ENCODE results near the gene TCF7L2.

Gene TCF7L2

DNA sequence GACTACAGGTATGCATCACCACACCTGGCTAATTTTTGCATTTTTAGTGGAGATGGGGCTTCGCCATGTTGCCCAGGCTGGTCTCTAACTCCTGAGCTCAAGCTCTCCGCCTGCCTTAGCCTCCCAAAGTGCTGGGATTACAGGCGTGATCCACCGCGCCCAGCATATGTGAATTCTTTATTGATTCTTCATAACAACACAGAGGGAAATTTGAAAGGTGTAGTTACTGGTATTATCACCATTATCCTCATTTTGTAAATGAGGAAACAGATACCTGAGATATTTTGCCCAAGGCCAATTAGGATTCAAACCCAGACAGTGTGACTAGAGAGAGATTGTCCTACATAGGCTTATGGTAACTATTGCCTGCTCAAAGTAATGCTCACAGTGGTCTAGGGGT, 22.6 kb downstream of the TCF7L2 start:
- Mint-ChIP-seq H3K9me3 (no peaks in the 10 kb centered on the region), H3K27me3 (peaks cover 11% of the 10 kb centered on the region)

DNA sequence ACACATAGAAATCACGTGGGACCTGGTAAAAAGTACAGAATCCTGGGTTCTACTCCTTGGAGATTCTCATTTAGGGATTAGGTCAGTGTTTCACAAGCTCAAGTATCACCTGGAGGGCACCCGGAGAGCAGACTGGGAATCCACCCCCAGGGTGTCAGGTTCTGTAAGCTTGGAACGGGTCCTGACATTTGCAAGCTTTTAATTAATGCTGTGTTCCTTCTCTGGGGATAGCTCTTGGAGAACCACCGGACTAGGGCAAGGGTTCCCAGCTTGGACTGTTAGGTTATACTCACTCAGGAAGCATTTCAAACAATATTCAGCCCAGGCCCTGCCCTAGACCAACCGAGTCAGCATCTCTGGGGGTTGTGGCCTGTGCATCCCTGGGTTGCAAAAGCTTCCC, 23.0 kb downstream of the TCF7L2 start:
- H3K4me3 Mint-ChIP-seq = no peak overlapping the region
- H3K27ac Mint-ChIP-seq = no peak overlapping the region
- H3K27me3 Mint-ChIP-seq = peaks cover 14% of the 10 kb centered on the region
- no peaks in the 10 kb centered on the region for H3K9me3 Mint-ChIP-seq
- no peaks in the 10 kb centered on the region for H3K36me3 Mint-ChIP-seq
- no peaks in the 10 kb centered on the region for H3K4me1 Mint-ChIP-seq

More for the DNA sequence above, 22.6 kb downstream of the TCF7L2 start:
- Mint-ChIP-seq H3K4me3 (no peak overlapping the region), H3K27ac (no peak overlapping the region), H3K36me3 (no peaks in the 10 kb centered on the region), H3K4me1 (no peaks in the 10 kb centered on the region)

- Mint-ChIP-seq H3K36me3 (no peaks in the 10 kb centered on the region), H3K9me3 (no peaks in the 10 kb centered on the region), H3K27me3 (peaks cover 17% of the 10 kb centered on the region), H3K27ac (no peak overlapping the region), H3K4me3 (no peak overlapping the region), H3K4me1 (no peaks in the 10 kb centered on the region)
Measured at GRCh38 chr10:112973805-112974204, 23.8 kb downstream of the TCF7L2 start.

DNA sequence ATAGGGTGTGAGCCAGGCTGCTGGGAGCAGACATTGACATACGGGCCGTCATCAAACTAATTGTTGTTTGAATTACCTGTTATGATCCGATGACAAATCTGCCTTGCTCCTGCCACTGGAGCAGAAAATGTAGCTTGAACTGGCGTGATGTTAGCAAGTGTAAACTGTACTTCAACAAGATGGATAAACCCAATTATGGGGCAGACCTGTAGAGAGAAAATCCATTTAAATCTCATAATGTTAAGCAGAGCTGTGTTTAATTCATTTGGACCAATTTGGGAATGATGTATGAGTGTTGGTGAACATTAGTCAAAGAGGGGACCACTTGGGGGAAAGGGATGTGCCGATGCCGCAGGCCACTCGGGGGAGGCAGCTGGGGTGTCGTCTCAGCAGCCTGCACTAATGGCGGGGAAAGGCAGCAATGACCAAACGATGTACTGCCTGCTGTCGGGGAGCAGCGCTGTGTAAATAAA, 27.4 kb downstream of the TCF7L2 start:
- no peak overlapping the region for H3K4me3 Mint-ChIP-seq
- H3K27me3 Mint-ChIP-seq = peaks cover 28% of the 10 kb centered on the region
- no peak overlapping the region for H3K27ac Mint-ChIP-seq
- peaks cover 2% of the 10 kb centered on the region for H3K36me3 Mint-ChIP-seq
- H3K9me3 Mint-ChIP-seq = no peaks in the 10 kb centered on the region
- peaks cover 13% of the 10 kb centered on the region for H3K4me1 Mint-ChIP-seq

DNA sequence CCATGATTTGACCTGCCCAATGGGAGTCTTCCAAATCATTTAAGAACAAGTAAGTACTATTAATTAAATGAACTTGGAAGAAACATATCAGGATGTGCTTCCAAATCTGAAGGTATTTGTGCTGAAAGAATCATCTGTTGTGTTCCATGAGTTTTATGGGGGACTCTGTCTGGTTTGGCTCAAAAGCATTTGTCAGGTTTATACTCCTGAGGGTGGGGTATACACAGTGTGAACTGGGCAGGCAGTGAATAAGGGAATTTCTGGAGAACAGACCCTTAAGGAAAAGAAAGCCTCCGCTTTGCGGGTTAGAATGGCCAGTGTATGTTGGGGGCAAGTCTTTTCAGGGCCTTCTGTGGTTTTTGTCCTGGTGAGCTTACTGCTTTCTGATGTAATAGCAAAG, 29.9 kb downstream of the TCF7L2 start:
- Mint-ChIP-seq H3K4me3 (no peak overlapping the region), H3K36me3 (peaks cover 2% of the 10 kb centered on the region), H3K27ac (no peak overlapping the region), H3K4me1 (peaks cover 13% of the 10 kb centered on the region), H3K27me3 (peaks cover 34% of the 10 kb centered on the region), H3K9me3 (no peaks in the 10 kb centered on the region)

DNA sequence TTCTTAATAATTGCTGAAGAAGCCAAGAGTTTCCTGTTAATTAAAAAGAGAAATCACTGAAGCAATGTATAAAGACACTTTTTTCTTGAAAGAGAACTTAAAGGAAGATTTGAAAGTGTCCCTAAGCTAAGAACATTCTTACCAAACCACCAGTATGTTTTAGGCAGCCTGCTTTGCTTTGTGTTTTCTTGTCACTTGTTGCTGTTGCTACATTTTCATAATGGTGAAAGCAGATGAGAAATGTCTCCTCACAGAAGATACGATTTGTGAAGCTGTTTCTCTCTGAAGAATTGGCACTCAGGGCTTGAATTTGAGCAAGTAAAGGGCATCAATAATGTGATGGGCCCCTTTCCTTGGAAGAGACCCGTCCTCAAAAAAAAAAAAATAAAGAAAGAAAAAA, 30.9 kb downstream of the TCF7L2 start:
- H3K36me3 Mint-ChIP-seq = peaks cover 2% of the 10 kb centered on the region

DNA sequence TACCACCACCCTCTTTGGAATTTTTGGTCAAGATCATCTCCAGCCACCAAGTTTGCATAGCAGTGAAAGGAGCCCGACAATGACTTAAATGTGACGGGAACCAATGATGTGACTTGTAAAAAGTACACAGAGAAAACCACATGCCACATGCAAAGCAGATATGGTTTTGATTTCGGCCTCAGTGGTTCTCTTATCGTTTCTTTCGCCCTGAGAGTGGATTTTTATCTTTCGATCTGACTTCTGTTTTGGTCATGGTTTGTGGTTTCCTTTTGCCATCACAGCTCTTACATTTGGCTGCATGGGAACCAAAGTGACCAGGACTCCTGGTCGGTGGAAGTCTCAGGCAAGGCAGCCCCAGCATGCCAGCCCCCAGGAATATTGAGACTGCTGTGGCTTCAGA, 31.5 kb downstream of the TCF7L2 start:
- Mint-ChIP-seq H3K9me3 (no peaks in the 10 kb centered on the region), H3K27me3 (peaks cover 44% of the 10 kb centered on the region), H3K4me1 (peaks cover 25% of the 10 kb centered on the region), H3K27ac (no peak overlapping the region), H3K36me3 (peaks cover 2% of the 10 kb centered on the region), H3K4me3 (no peak overlapping the region)

More for the DNA sequence above, 30.9 kb downstream of the TCF7L2 start:
- Mint-ChIP-seq H3K27ac (no peak overlapping the region), H3K4me1 (peaks cover 19% of the 10 kb centered on the region), H3K4me3 (no peak overlapping the region), H3K9me3 (no peaks in the 10 kb centered on the region), H3K27me3 (peaks cover 42% of the 10 kb centered on the region)

GRCh38 chr10:112983444-112984056, 33.5 kb downstream of the TCF7L2 start:
- H3K27me3 Mint-ChIP-seq = peaks cover 45% of the 10 kb centered on the region
- H3K36me3 Mint-ChIP-seq = peaks cover 4% of the 10 kb centered on the region
- H3K27ac Mint-ChIP-seq = no peak overlapping the region
- H3K9me3 Mint-ChIP-seq = no peaks in the 10 kb centered on the region
- H3K4me3 Mint-ChIP-seq = no peak overlapping the region
- peaks cover 31% of the 10 kb centered on the region for H3K4me1 Mint-ChIP-seq

DNA sequence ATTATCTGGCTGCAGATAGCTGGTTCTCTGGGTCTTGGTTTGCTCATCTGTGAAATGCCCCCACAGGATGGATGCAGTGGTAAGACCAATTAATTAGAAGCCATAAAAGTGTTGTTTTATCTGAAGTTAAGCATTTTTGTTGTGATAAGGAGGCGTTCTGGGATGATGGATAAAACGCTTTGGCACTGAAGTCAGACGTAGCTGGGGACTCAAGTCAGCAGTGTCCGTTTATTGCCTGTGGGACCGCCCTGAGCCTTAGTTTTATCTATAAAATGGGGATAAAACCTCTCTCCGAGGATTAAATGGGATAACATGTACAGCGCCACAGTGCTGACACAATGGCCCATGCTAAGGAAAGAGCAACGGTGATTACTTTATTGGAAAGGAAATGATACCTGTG, 34.7 kb downstream of the TCF7L2 start:
- Mint-ChIP-seq H3K9me3 (no peaks in the 10 kb centered on the region), H3K27ac (no peak overlapping the region), H3K4me3 (no peak overlapping the region), H3K27me3 (peaks cover 46% of the 10 kb centered on the region), H3K36me3 (peaks cover 2% of the 10 kb centered on the region), H3K4me1 (peaks cover 31% of the 10 kb centered on the region)

- Mint-ChIP-seq H3K4me1 (peaks cover 31% of the 10 kb centered on the region), H3K27me3 (peaks cover 43% of the 10 kb centered on the region), H3K27ac (no peak overlapping the region), H3K9me3 (no peaks in the 10 kb centered on the region), H3K36me3 (peaks cover 2% of the 10 kb centered on the region), H3K4me3 (no peak overlapping the region)
Measured at GRCh38 chr10:112985690-112986543, 35.9 kb downstream of the TCF7L2 start.

DNA sequence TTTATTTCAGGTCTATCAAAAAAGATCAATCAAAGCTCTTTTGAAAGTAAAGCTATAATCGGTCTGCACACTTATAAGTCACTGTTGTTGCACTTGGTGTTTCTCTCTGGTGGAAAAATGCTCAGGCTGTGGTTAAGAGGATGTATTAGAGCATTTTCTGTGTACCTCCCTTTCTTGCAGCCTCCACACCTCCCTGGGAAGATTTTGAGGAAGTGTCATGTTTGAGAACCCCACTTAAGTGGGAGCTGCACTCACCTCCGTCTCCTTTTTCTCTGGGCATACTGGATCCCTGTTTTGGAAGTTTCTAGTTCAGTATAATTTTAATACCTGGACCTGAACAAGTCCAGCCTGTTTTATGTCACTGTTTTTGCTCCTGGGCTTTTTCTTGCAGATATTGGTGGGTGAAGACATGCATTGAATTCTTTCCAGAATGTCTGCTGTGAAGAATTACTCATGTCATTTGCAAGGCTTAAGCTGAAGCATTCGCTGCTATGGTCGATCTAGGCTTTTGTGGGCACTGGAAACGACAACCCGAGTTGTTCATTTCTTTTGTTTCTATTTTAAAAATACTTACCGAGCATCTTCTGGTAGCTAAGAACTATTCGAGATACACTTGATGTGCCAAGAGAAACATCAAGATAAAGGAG, 36.6 kb downstream of the TCF7L2 start:
- Mint-ChIP-seq H3K27me3 (peaks cover 40% of the 10 kb centered on the region), H3K36me3 (peaks cover 2% of the 10 kb centered on the region), H3K27ac (no peak overlapping the region), H3K4me1 (peaks cover 23% of the 10 kb centered on the region), H3K9me3 (no peaks in the 10 kb centered on the region), H3K4me3 (no peak overlapping the region)

GRCh38 chr10:112988839-112989406, 38.9 kb downstream of the TCF7L2 start:
- H3K4me3 Mint-ChIP-seq = no peak overlapping the region
- H3K36me3 Mint-ChIP-seq = peaks cover 2% of the 10 kb centered on the region
- H3K4me1 Mint-ChIP-seq = peaks cover 18% of the 10 kb centered on the region
- no peaks in the 10 kb centered on the region for H3K9me3 Mint-ChIP-seq
- no peak overlapping the region for H3K27ac Mint-ChIP-seq
- peaks cover 39% of the 10 kb centered on the region for H3K27me3 Mint-ChIP-seq

- no peak overlapping the region for H3K4me3 Mint-ChIP-seq
- peaks cover 2% of the 10 kb centered on the region for H3K36me3 Mint-ChIP-seq
- no peaks in the 10 kb centered on the region for H3K9me3 Mint-ChIP-seq
- H3K27ac Mint-ChIP-seq = no peak overlapping the region
- H3K27me3 Mint-ChIP-seq = peaks cover 37% of the 10 kb centered on the region
- H3K4me1 Mint-ChIP-seq = peaks cover 18% of the 10 kb centered on the region
Measured at GRCh38 chr10:112989826-112990225, 39.8 kb downstream of the TCF7L2 start.

GRCh38 chr10:112990271-112990670, 40.2 kb downstream of the TCF7L2 start:
- H3K36me3 Mint-ChIP-seq = peaks cover 2% of the 10 kb centered on the region
- H3K9me3 Mint-ChIP-seq = no peaks in the 10 kb centered on the region
- peaks cover 32% of the 10 kb centered on the region for H3K27me3 Mint-ChIP-seq
- H3K4me1 Mint-ChIP-seq = peaks cover 18% of the 10 kb centered on the region
- no peak overlapping the region for H3K27ac Mint-ChIP-seq
- no peak overlapping the region for H3K4me3 Mint-ChIP-seq

DNA sequence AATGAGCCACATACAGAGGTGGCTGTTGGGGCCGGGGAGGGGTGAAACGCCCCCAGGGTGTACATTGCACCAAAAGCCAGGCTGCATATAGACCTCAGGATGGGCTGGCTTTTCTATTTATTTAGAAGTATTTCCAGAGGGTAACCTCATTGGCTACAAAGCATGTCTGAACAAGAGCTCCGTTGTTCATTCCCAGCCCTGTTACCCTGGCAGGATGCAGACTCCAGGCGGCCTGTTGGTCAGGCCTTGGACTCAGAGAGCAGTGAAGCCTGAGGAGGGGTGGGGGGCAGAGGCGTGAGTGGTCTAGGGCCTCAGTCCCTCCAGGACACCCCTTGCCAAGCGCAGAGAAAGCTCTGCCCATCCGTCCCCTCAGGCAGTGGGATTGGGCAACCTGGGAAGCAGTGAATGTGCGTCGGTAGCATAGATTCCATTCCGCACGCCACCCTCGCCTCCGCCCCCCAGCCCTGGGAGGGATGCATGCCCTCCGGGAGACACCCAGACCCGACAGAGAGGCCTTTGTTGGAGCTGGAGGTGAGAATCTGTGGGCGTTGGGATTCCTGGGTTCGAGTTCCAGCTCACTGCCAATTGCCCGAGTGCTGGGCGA, 41.9 kb downstream of the TCF7L2 start:
- peaks cover 21% of the 10 kb centered on the region for H3K27me3 Mint-ChIP-seq
- no peaks in the 10 kb centered on the region for H3K9me3 Mint-ChIP-seq
- no peak overlapping the region for H3K4me3 Mint-ChIP-seq
- H3K27ac Mint-ChIP-seq = no peak overlapping the region
- peaks cover 2% of the 10 kb centered on the region for H3K4me1 Mint-ChIP-seq
- peaks cover 2% of the 10 kb centered on the region for H3K36me3 Mint-ChIP-seq

Data from activated naive CD4-positive, alpha-beta T cell treated with anti-CD3 and anti-CD28 coated beads, Interleukin-2, amount 50 U/mL, for 24 hours (primary cell).